ENCODE results near the gene MVB12B. TPM values are rescaled to one million over a fixed set of nuclear protein-coding genes. Genes with fewer than 3 reads are reported as not detected.

Gene MVB12B
- total RNA-seq, 1 donor from 2014 or later, result 16.5 TPM

DNA sequence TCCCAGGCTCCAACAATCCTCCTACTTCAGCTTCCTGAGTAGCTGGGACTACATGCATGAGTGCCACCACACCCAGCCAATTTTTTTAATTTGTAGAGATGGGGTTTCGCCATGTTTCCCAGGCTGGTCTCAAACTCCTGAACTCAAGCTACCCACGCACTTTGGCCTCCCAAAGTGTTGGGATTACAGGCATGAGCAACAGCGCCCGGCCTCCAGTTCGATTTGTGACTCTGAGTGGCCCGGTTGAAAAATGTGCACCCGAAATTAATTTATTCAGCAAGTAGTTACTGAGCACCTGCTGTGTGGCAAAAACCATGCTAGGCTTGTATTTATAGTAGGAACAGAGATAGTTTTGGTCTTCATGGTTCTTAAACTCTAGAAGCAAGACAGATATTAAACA, 58.3 kb downstream of the MVB12B start:
- Histone ChIP-seq H3K36me3 (no peaks in the 10 kb centered on the region), H3K4me3 (no peak overlapping the region), H3K27me3 (no peaks in the 10 kb centered on the region), H3K27ac (no peak overlapping the region), H3K9me3 (no peaks in the 10 kb centered on the region), H3K4me1 (peaks cover 11% of the 10 kb centered on the region)
- TF ChIP-seq, protein P1, sequence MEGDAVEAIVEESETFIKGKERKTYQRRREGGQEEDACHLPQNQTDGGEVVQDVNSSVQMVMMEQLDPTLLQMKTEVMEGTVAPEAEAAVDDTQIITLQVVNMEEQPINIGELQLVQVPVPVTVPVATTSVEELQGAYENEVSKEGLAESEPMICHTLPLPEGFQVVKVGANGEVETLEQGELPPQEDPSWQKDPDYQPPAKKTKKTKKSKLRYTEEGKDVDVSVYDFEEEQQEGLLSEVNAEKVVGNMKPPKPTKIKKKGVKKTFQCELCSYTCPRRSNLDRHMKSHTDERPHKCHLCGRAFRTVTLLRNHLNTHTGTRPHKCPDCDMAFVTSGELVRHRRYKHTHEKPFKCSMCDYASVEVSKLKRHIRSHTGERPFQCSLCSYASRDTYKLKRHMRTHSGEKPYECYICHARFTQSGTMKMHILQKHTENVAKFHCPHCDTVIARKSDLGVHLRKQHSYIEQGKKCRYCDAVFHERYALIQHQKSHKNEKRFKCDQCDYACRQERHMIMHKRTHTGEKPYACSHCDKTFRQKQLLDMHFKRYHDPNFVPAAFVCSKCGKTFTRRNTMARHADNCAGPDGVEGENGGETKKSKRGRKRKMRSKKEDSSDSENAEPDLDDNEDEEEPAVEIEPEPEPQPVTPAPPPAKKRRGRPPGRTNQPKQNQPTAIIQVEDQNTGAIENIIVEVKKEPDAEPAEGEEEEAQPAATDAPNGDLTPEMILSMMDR (IDR thresholded peaks at IDR 0.05), result no peak
- TF ChIP-seq POLR2A (IDR thresholded peaks at IDR 0.05) (no peak), POLR2AphosphoS5 (IDR thresholded peaks at IDR 0.05; ENCODE audit: insufficient read depth in 1 of 2, low read depth in 1 of 2) (no peak)
- intact Hi-C loops (cut with DNase I), result no loop called here
- DNase-seq (ENCODE audit: extremely low spot score in 2 of 2), result peak in 1 of 2 donors; percentile 29

DNA sequence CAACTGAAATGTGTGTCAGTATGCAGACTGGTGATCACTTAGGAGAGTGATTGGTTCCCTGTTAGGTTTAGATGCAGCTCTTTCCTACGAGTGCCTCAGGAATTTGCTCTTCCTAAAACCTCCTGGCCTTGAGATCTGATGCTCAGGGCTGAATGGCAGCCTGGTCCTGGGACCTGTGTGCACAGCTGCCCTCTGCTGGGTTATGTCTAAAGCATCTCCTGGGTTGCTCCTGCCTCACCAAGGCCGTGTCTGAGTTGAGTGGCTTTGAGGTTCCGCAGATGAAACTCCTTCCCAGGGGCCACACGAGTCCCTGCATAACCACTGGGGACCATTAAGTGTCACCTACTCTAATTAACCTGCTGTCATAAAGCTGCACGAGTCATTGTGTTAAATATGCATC, 59.5 kb downstream of the MVB12B start:
- Histone ChIP-seq H3K4me3 (no peak overlapping the region), H3K4me1 (peaks cover 16% of the 10 kb centered on the region), H3K9me3 (no peaks in the 10 kb centered on the region), H3K36me3 (no peaks in the 10 kb centered on the region), H3K27me3 (no peaks in the 10 kb centered on the region), H3K27ac (no peak overlapping the region)
- TF ChIP-seq POLR2A (IDR thresholded peaks at IDR 0.05) (no peak), POLR2AphosphoS5 (IDR thresholded peaks at IDR 0.05; ENCODE audit: insufficient read depth in 1 of 2, low read depth in 1 of 2) (no peak)
- TF ChIP-seq, protein P1 (IDR thresholded peaks at IDR 0.05), result no peak
- intact Hi-C loops (cut with DNase I), result no loop called here
- DNase-seq (ENCODE audit: extremely low spot score in 2 of 2), result no peak

DNA sequence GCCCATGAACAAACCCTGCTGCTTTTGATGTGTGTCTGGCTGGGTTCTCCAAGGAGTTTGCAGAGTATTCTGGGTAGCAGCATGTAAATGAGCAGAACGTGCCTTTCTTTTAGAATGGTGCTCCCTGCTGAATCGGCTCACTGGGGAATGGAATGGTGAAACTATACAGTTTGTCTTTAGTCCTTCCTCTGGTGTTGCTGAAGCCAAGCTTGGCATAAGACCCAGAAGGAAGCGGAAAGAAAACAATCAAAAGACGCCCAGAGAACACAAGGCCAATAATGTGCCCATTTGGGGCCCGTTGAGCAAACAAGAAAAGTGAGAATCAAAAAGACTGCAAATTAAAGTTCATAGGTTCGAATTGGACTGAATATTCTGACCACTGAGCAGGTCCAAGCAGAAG, 60.1 kb downstream of the MVB12B start:
- Histone ChIP-seq H3K27me3 (no peaks in the 10 kb centered on the region), H3K27ac (no peak overlapping the region), H3K9me3 (no peaks in the 10 kb centered on the region), H3K36me3 (no peaks in the 10 kb centered on the region), H3K4me1 (peaks cover 23% of the 10 kb centered on the region), H3K4me3 (no peak overlapping the region)
- intact Hi-C loops (cut with DNase I), result no loop called here
- TF ChIP-seq, protein P1 (IDR thresholded peaks at IDR 0.05), result no peak
- TF ChIP-seq POLR2AphosphoS5 (IDR thresholded peaks at IDR 0.05; ENCODE audit: insufficient read depth in 1 of 2, low read depth in 1 of 2), result no peak
- no peak for DNase-seq (ENCODE audit: extremely low spot score in 2 of 2)

DNA sequence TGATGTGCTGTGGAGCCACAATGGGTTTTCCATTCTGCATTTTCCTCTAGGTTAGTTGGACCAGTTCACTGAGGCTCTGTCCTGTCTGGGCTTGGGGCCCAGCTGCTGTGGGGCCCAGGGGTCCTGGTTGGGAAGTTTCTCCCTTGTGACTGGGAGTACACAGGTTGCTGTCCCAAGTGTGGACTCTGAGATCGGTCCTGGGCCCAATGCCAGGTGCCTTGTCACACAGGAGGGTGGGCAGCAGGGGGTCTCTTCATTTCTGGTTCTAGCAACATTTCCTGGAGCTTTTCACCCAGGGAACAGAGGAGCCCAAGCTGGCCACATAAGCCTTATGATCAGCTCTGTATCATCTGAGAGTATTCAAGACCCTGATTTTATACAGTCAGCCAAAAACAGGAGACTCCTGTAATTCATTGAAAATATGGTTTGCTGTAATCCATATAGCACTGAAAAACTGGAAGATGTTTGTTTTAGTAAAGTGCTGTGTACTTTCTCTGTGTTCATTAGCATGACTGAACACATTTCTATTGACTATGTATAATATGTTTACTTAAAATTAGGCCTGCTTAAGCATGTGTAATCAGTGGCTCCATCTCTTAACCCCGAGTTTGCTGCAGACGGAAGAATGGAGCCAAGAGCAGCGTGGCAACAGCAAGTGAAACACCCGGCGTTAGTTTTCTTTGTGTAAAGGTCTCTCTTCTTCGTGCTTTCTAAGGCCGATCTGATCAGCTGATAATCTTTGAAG, 62.5 kb downstream of the MVB12B start:
- Histone ChIP-seq H3K9me3 (no peaks in the 10 kb centered on the region), H3K4me3 (no peak overlapping the region), H3K27me3 (no peaks in the 10 kb centered on the region), H3K4me1 (peaks cover 42% of the 10 kb centered on the region), H3K27ac (no peak overlapping the region), H3K36me3 (no peaks in the 10 kb centered on the region)
- TF ChIP-seq, protein P1 (IDR thresholded peaks at IDR 0.05), result no peak
- TF ChIP-seq POLR2A (IDR thresholded peaks at IDR 0.05) (no peak), POLR2AphosphoS5 (IDR thresholded peaks at IDR 0.05; ENCODE audit: insufficient read depth in 1 of 2, low read depth in 1 of 2) (no peak)
- no peak for DNase-seq (ENCODE audit: extremely low spot score in 2 of 2)
- intact Hi-C loops (cut with DNase I), result no loop called here

DNA sequence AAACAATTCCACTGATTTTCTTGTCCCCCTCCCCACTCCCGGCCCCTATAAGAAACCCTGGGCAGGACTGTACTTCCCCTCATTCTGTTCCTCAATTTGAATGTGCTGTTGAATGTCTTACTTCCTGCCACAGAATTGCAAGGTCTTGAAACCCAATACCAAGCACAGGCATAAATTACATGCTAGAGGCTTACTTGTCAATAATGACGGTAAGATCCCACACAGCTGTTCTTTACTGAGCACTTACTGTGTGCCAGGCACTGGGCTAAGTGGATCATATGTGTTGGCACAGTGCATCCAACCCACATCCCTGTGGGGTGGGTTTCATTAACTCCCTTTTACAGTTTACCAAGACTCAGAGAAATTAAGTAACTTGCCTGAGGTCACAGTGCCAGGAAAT, 63.4 kb downstream of the MVB12B start:
- H3K27me3 ChIP-seq, result no peaks in the 10 kb centered on the region
- H3K36me3 ChIP-seq, result no peaks in the 10 kb centered on the region
- intact Hi-C loops (cut with DNase I), result no loop called here
- no peak overlapping the region for H3K27ac ChIP-seq
- TF ChIP-seq, protein P1 (IDR thresholded peaks at IDR 0.05), result no peak
- TF ChIP-seq POLR2AphosphoS5 (IDR thresholded peaks at IDR 0.05; ENCODE audit: insufficient read depth in 1 of 2, low read depth in 1 of 2), result no peak
- TF ChIP-seq POLR2A (IDR thresholded peaks at IDR 0.05), result no peak
- DNase-seq (ENCODE audit: extremely low spot score in 2 of 2), result no peak
- no peak overlapping the region for H3K4me3 ChIP-seq
- H3K4me1 ChIP-seq, result peaks cover 44% of the 10 kb centered on the region
- no peaks in the 10 kb centered on the region for H3K9me3 ChIP-seq

Data from vagina (tissue), 2 donors.